Neutrophil (primary cell): ENCODE results near the gene FUT8.

Experiments used
- H3K27ac ChIP-seq: fragments of 200-600 bp; sonication (generic); 2 replicates; pipeline ENCODE4 v1.5.1; 2016; ENCODE audit warnings: mild to moderate bottlenecking, moderate library complexity
- H3K27me3 ChIP-seq: fragments of 200-600 bp; sonication (generic); 2 replicates; pipeline ENCODE4 v1.6.0; 2016; ENCODE audit warnings: mild to moderate bottlenecking
- H3K36me3 ChIP-seq: fragments of 200-600 bp; sonication (generic); 2 replicates; pipeline ENCODE4 v1.5.1; 2017
- H3K4me1 ChIP-seq, 2 experiments: fragments of 200-600 bp in 1 of 2; sonication (generic) in 1 of 2; 1 replicate in 1 of 2; 2 replicates in 1 of 2; pipeline versions ENCODE4 v1.5.1 to v1.6.1; 2013 to 2016; ENCODE audit warnings: low read depth in 1 of 2, low read length in 1 of 2, mild to moderate bottlenecking in 1 of 2, moderate library complexity in 1 of 2; ENCODE audit not compliant: control insufficient read depth in 1 of 2, insufficient read depth in 1 of 2
- H3K4me3 ChIP-seq, 2 experiments: fragments of 200-600 bp in 1 of 2; sonication (generic) in 1 of 2; 1 replicate in 1 of 2; 2 replicates in 1 of 2; pipeline ENCODE4 v1.5.1; 2013 to 2016; ENCODE audit warnings: low read depth in 1 of 2, low read length in 1 of 2, mild to moderate bottlenecking in 1 of 2, moderate library complexity in 1 of 2
- H3K9me3 ChIP-seq: fragments of 200-600 bp; sonication (generic); 2 replicates; pipeline ENCODE4 v1.5.1; 2016
- CTCF ChIP-seq: fragments of 200-600 bp; sonication (generic); IDR thresholded peaks from 2 replicates; pipeline ENCODE4 v1.5.1; 2016; ENCODE audit warnings: antibody characterized with exemption

The FUT8 gene

DNA sequence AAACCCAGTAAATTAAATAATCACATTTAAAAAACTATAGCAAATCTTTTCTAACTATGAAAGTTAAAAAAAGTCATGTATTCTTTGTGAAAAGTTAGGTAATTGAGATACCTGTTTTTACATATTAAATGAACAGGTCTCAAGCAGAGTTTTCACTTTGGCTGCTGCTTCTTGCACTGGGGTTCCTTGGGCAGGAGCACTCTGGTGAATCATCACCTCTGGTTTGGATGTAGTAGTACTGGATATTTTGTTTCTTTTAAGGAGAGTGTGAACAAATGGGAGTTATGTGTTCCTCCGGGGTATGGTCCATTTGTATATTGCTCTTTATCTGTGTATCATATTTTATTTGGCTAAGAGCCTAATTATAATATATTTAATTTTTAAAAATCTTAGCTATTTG is 82.7 kb downstream of the FUT8 start:
- Histone ChIP-seq H3K27ac (no peak overlapping the region), H3K27me3 (no peaks in the 10 kb centered on the region), H3K36me3 (no peaks in the 10 kb centered on the region), H3K9me3 (no peaks in the 10 kb centered on the region), H3K4me3 (no peak overlapping the region), H3K4me1 (no peaks in the 10 kb centered on the region)
- no peak for TF ChIP-seq CTCF

GRCh38 chr14:65496178-65496993 is 83.9 kb downstream of the FUT8 start:
- no peak for TF ChIP-seq CTCF
- no peak overlapping the region for H3K4me3 ChIP-seq

DNA sequence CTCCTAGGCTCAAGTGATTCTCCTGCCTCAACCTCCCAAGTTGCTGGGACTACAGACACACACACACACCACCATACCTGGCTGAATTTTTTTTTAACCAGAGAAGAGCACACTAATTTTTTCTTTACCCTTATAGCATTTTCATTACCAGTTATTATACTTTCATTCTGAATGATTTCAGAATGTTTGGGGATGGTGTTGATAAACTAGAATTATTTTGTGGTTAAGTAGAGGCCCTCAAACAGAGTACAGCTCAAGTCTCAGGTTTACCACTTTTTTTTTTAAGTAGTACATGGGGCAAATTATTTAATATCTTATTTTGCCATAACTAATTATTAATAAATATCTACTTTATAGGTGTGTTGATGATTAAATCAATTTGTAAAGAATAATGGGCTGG is 86.6 kb downstream of the FUT8 start:
- Histone ChIP-seq H3K4me1 (no peaks in the 10 kb centered on the region), H3K27me3 (no peaks in the 10 kb centered on the region), H3K36me3 (no peaks in the 10 kb centered on the region), H3K9me3 (no peaks in the 10 kb centered on the region), H3K4me3 (no peak overlapping the region), H3K27ac (no peak overlapping the region)
- TF ChIP-seq CTCF, result no peak

More at GRCh38 chr14:65496178-65496993, 83.9 kb downstream of the FUT8 start:
- Histone ChIP-seq H3K9me3 (no peaks in the 10 kb centered on the region), H3K27ac (no peak overlapping the region), H3K4me1 (no peaks in the 10 kb centered on the region), H3K36me3 (no peaks in the 10 kb centered on the region), H3K27me3 (no peaks in the 10 kb centered on the region)

GRCh38 chr14:65500075-65500474 is 87.5 kb downstream of the FUT8 start:
- H3K27ac ChIP-seq, result no peak overlapping the region
- no peaks in the 10 kb centered on the region for H3K9me3 ChIP-seq
- H3K27me3 ChIP-seq, result no peaks in the 10 kb centered on the region
- no peak overlapping the region for H3K4me3 ChIP-seq
- no peaks in the 10 kb centered on the region for H3K4me1 ChIP-seq
- no peak for TF ChIP-seq CTCF
- H3K36me3 ChIP-seq, result no peaks in the 10 kb centered on the region

DNA sequence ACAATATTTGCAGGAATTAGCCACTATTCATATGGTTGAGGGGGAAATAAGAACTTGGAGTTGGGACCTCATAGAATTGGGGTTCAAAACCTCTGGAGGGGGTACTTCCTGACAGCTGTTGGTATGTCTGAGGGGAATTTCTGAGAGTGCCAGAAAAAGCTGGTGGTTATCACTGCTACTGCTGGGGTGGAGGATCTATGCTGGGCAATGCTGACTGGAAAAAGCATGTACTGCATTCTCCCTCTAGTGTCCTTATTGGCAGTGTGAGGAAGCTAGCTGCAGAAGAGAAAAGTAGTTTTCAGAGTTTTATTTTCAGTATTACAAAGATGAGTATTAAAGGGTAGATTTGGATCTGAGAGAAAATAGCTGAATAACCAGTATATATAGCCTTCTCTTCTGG is 88.8 kb downstream of the FUT8 start:
- Histone ChIP-seq H3K27me3 (no peaks in the 10 kb centered on the region), H3K36me3 (no peaks in the 10 kb centered on the region), H3K9me3 (no peaks in the 10 kb centered on the region), H3K27ac (no peak overlapping the region), H3K4me3 (no peak overlapping the region), H3K4me1 (no peaks in the 10 kb centered on the region)
- TF ChIP-seq CTCF, result no peak
